ENCODE measurements around the gene EVA1A. TPM values are rescaled to one million over a fixed set of nuclear protein-coding genes. Genes with fewer than 3 reads are reported as not detected.

EVA1A gene
- total and polyA plus RNA-seq, 12 donors = 0.17 to 3.4 (median 0.99) TPM

GRCh38 chr2:75537658-75538057 lies 23.1 kb downstream of the EVA1A start:
- ATAC-seq (no peak), DNase-seq (no peak)
- Histone ChIP-seq H3K36me3 (no peaks in the 10 kb centered on the region), H3K27me3 (no peaks in the 10 kb centered on the region), H3K4me1 (peaks cover 0 to 18% (median 5%) of the 10 kb centered on the region in 9 donors), H3K9me3 (peaks cover 0 to 6% (median 0%) of the 10 kb centered on the region in 11 donors), H3K4me3 (no peak overlapping the region), H3K27ac (no peak overlapping the region)
- WGBS, 2 donors = 90 to 99% methylated on average over 3 of the region's 3 CpGs
- intact Hi-C loops (cut with DNase I) = no loop called here
- TF ChIP-seq, protein P1, sequence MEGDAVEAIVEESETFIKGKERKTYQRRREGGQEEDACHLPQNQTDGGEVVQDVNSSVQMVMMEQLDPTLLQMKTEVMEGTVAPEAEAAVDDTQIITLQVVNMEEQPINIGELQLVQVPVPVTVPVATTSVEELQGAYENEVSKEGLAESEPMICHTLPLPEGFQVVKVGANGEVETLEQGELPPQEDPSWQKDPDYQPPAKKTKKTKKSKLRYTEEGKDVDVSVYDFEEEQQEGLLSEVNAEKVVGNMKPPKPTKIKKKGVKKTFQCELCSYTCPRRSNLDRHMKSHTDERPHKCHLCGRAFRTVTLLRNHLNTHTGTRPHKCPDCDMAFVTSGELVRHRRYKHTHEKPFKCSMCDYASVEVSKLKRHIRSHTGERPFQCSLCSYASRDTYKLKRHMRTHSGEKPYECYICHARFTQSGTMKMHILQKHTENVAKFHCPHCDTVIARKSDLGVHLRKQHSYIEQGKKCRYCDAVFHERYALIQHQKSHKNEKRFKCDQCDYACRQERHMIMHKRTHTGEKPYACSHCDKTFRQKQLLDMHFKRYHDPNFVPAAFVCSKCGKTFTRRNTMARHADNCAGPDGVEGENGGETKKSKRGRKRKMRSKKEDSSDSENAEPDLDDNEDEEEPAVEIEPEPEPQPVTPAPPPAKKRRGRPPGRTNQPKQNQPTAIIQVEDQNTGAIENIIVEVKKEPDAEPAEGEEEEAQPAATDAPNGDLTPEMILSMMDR (IDR thresholded peaks at IDR 0.05) = no peak

DNA sequence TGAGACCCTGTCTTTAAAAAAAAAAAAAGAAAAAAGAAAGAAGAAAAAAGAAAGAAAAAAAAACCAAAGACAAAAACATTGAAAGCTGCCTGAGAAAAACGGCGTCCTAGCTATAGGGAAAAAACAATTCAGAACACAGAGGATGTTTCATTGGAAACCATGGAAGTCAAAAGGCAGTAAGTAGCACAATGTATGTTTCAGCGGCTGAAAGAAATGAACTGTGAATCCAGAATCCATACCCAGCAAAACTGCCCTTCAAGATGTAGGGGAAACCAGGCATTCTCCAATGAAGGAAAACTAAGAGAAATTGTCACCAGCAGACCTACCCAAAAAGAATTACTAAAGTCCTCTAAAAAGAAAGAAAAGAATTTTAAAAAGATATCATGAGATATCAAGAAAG lies 27.6 kb downstream of the EVA1A start:
- Histone ChIP-seq H3K27ac (no peak overlapping the region), H3K4me1 (no peaks in the 10 kb centered on the region), H3K36me3 (no peaks in the 10 kb centered on the region), H3K4me3 (no peak overlapping the region), H3K27me3 (peaks cover 0 to 2% (median 0%) of the 10 kb centered on the region in 7 donors), H3K9me3 (peaks cover 0 to 6% (median 0%) of the 10 kb centered on the region in 11 donors)
- no peak for ATAC-seq
- DNase-seq = no peak
- TF ChIP-seq, protein P1 (IDR thresholded peaks at IDR 0.05) = no peak
- WGBS, 2 donors = 91 to 94% methylated on average over 3 of the region's 3 CpGs
- intact Hi-C loops (cut with DNase I) = no loop called here

DNA sequence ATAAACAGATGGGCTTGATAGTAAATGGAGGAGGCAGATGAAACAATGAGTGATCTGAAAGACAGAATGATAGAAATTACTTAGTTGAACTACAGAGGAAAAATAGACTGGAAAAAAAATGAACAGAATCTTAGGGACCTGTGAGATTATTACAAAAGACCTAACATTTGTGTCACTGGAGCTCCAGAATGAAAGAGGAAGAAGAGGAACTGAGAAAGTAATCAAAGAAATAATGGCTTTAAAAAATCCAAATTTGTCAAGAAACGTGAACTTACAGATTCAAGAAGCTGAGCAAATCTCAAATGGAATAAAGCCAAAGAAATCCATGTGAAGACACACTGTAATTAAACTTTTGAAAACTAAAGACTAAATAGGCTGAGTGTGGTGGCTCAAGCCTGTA lies 28.3 kb downstream of the EVA1A start:
- TF ChIP-seq, protein P1 (IDR thresholded peaks at IDR 0.05) = no peak
- H3K4me1 ChIP-seq = no peaks in the 10 kb centered on the region
- peaks cover 0 to under 1% (median 0%) of the 10 kb centered on the region in 11 donors for H3K9me3 ChIP-seq
- no peak overlapping the region for H3K4me3 ChIP-seq
- ATAC-seq (no peak), DNase-seq (no peak)
- peaks cover 0 to 2% (median 0%) of the 10 kb centered on the region in 7 donors for H3K27me3 ChIP-seq
- intact Hi-C loops (cut with DNase I) = no loop called here
- 63 to 64% methylated on average over 1 of the region's 1 CpG for whole genome bisulfite sequencing, 2 donors
- H3K36me3 ChIP-seq = no peaks in the 10 kb centered on the region
- no peak overlapping the region for H3K27ac ChIP-seq

DNA sequence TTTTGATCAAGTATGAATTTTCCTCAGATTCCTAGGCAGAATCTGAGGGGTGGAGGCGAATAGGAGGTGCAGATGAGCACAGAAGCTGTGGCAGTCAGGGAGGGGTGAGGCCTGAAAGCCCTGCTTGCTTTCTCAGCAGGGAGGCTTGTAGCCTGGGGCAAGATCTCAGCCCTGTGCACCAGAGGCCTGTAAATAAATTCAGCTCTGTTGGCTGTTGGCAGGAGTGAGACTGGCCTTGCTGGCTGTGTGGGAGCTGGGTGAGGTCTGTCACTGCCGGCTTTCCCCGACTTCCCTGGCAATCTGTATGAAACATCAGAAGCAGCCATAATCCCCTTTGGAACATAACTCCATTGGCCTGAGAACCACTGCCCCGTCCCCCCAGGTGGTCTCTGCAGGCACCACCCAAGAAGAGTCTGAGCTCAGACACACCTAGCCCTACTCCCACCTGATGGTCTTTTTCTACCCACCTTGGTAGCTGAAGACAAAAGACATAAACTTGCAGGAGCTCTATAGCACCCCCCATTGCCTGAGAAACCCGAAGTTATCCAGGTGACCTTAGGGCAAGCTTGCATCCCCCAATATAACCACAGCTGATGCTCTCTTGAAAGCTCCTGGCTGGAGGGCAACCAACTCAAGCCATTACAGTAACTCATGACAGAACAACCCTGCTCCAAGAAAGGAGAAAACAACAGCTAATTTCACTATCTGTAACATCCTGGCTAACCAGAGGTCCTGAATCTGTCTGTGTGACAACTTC lies 32.3 kb downstream of the EVA1A start:
- WGBS, 2 donors = 79 to 84% methylated on average over 5 of the region's 5 CpGs
- Histone ChIP-seq H3K36me3 (no peaks in the 10 kb centered on the region), H3K27ac (no peak overlapping the region), H3K9me3 (no peaks in the 10 kb centered on the region), H3K27me3 (peaks cover 0 to 2% (median 0%) of the 10 kb centered on the region in 7 donors), H3K4me3 (no peak overlapping the region), H3K4me1 (no peaks in the 10 kb centered on the region)
- intact Hi-C loops (cut with DNase I) = no loop called here
- no peak for DNase-seq
- no peak for ATAC-seq
- TF ChIP-seq, protein P1 (IDR thresholded peaks at IDR 0.05) = no peak

Data from heart right ventricle (tissue), 16 donors.